ENCODE measurements around the gene PHLDB2.

DNA sequence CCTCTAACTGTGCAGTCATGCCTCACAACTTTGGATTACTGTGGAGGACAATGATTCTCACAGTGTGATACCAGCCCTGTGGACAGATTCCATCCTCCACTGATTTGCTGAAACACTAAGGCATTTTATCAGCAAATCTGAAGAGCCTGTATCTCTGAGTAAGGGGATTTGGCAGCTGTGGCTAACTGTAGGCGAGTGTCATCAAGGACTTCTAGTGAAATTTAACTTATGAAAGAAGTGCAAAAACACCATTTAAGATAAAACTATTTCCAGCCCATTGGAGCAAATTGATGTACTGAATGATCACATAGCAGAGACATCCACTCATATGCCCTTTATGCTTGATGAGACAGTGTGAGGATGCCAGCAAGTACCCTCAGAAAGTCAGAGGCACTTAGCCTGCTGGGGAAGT, 161.6 kb downstream of the PHLDB2 start:
- no peak for TF ChIP-seq POLR2AphosphoS5 (IDR thresholded peaks at IDR 0.05)
- TF ChIP-seq, protein P1, sequence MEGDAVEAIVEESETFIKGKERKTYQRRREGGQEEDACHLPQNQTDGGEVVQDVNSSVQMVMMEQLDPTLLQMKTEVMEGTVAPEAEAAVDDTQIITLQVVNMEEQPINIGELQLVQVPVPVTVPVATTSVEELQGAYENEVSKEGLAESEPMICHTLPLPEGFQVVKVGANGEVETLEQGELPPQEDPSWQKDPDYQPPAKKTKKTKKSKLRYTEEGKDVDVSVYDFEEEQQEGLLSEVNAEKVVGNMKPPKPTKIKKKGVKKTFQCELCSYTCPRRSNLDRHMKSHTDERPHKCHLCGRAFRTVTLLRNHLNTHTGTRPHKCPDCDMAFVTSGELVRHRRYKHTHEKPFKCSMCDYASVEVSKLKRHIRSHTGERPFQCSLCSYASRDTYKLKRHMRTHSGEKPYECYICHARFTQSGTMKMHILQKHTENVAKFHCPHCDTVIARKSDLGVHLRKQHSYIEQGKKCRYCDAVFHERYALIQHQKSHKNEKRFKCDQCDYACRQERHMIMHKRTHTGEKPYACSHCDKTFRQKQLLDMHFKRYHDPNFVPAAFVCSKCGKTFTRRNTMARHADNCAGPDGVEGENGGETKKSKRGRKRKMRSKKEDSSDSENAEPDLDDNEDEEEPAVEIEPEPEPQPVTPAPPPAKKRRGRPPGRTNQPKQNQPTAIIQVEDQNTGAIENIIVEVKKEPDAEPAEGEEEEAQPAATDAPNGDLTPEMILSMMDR (IDR thresholded peaks at IDR 0.05), result no peak

All from upper lobe of left lung (tissue), 4 donors.